Chondrocyte (in vitro differentiated cells): ENCODE data around the gene FAM163B. TPM values are rescaled to one million over a fixed set of nuclear protein-coding genes. Genes with fewer than 3 reads are reported as not detected.

ENCODE experiments used
- DNase-seq: peaks from one replicate; pipeline ENCODE4 v3.0.0; 2021; ENCODE audit warnings: mixed read lengths, low spot score
- H3K27ac Mint-ChIP-seq: one replicate; pipeline ENCODE4 v1.8.0; 2021; ENCODE audit warnings: mild to moderate bottlenecking, moderate library complexity, mixed read lengths; ENCODE audit not compliant: unreplicated experiment
- H3K27me3 Mint-ChIP-seq: 2 replicates; pipeline ENCODE4 v1.8.0; 2021; ENCODE audit warnings: low read depth, mixed read lengths
- H3K36me3 Mint-ChIP-seq: 2 replicates; pipeline ENCODE4 v1.8.0; 2021; ENCODE audit warnings: low read depth, mixed read lengths
- H3K4me1 Mint-ChIP-seq: 2 replicates; pipeline ENCODE4 v1.8.0; 2021; ENCODE audit warnings: low read depth, mild to moderate bottlenecking, mixed read lengths
- H3K4me3 Mint-ChIP-seq: one replicate; pipeline ENCODE4 v1.8.0; 2021; ENCODE audit warnings: mild to moderate bottlenecking, moderate library complexity, mixed read lengths; ENCODE audit not compliant: unreplicated experiment
- H3K9me3 Mint-ChIP-seq: 2 replicates; pipeline ENCODE4 v1.8.0; 2021; ENCODE audit warnings: low read depth, mixed read lengths
- total RNA-seq: library from RNA; stranded (reverse); gene quantifications from 3 replicates; pipeline ENCODE4 v1.2.1, GENCODE V29; 2021
- TF ChIP-seq, protein P1 (sequence below): fragments of 200-600 bp; sonication (generic); IDR thresholded peaks from 2 replicates; pipeline ENCODE4 v1.5.0; 2021; ENCODE audit warnings: antibody characterized with exemption, mild to moderate bottlenecking, moderate library complexity

The FAM163B gene
- total RNA-seq, 1 donor from 2014 or later = not detected

DNA sequence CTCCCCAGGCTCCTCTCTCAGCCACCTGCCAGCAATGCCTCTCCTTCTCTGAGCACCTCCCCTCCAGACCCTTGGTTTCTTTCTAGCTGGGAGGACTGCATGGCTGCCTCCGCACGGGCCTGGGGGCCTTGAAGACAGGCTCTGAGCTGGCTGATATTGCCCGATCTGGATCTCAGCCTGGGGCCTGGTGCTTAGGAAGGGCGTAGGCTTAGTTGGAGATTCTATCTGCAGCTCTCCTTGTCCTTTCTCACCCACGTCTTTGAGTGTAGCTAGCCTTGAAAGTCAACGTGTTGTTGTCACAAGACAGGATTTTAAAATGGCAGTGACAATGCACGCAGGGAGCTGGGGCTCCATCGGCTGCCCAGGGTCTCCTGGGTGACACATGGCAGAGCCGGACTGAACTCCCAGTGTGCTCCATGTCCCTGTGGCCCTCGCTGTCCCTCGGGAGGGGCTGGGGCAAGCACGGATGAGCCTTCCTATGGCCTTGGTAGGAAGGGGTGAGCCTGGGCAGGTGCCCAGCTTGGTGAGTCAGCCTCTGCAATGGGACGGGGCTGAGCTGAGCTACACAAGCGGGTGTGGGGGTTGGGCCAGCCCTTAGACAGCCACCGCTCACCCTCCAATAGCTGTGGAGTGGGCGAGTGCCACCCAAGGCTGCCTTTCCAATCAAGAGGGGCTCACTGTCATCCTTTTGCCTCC, 65.3 kb downstream of the FAM163B start:
- no peak for DNase-seq
- Mint-ChIP-seq H3K4me3 (no peak overlapping the region), H3K9me3 (no peaks in the 10 kb centered on the region), H3K27ac (no peak overlapping the region), H3K4me1 (peaks cover 13% of the 10 kb centered on the region), H3K27me3 (peaks cover 9% of the 10 kb centered on the region), H3K36me3 (no peaks in the 10 kb centered on the region)
- TF ChIP-seq, protein P1, sequence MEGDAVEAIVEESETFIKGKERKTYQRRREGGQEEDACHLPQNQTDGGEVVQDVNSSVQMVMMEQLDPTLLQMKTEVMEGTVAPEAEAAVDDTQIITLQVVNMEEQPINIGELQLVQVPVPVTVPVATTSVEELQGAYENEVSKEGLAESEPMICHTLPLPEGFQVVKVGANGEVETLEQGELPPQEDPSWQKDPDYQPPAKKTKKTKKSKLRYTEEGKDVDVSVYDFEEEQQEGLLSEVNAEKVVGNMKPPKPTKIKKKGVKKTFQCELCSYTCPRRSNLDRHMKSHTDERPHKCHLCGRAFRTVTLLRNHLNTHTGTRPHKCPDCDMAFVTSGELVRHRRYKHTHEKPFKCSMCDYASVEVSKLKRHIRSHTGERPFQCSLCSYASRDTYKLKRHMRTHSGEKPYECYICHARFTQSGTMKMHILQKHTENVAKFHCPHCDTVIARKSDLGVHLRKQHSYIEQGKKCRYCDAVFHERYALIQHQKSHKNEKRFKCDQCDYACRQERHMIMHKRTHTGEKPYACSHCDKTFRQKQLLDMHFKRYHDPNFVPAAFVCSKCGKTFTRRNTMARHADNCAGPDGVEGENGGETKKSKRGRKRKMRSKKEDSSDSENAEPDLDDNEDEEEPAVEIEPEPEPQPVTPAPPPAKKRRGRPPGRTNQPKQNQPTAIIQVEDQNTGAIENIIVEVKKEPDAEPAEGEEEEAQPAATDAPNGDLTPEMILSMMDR = no peak

DNA sequence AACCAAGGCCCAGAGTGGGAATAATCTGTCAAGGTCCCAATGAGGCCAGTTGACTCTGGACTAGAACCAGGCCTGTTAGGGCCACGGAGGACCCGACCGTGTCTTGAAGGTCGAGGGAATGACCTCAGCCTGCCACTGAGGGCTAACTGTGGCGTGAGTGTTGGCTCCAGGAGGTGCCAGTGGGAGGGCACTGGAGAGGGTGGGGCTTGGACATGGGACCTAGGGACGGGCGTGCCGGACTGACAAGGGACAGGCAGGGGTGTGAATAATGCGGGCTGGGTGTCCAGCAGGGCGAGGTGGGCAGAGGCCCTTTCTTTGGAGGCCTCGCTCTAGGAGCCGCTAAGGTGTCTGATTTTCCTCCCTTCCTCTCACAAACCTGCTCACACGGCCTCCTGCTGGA, 67.2 kb downstream of the FAM163B start:
- Mint-ChIP-seq H3K9me3 (no peaks in the 10 kb centered on the region), H3K27ac (no peak overlapping the region), H3K36me3 (no peaks in the 10 kb centered on the region), H3K4me3 (no peak overlapping the region), H3K27me3 (peaks cover 9% of the 10 kb centered on the region), H3K4me1 (peaks cover 13% of the 10 kb centered on the region)
- TF ChIP-seq, protein P1 = no peak
- DNase-seq = no peak

DNA sequence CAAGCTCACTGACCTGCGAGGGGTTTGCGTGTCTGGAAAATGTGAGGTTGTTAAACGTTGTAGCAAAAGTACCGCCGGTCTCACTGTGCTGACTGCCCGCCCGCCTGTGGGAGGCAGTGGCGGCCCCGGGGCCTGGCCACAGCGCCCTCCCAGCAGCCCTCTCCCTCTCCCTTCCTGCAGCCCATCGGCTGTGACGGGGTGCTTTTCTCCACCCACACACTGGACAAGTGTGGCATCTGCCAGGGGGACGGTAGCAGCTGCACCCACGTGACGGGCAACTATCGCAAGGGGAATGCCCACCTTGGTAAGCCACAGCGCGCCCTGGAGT, 68.5 kb downstream of the FAM163B start:
- Mint-ChIP-seq H3K36me3 (no peaks in the 10 kb centered on the region), H3K4me3 (no peak overlapping the region), H3K27ac (no peak overlapping the region), H3K9me3 (no peaks in the 10 kb centered on the region), H3K4me1 (peaks cover 13% of the 10 kb centered on the region), H3K27me3 (peaks cover 9% of the 10 kb centered on the region)
- TF ChIP-seq, protein P1 = no peak
- DNase-seq = no peak

DNA sequence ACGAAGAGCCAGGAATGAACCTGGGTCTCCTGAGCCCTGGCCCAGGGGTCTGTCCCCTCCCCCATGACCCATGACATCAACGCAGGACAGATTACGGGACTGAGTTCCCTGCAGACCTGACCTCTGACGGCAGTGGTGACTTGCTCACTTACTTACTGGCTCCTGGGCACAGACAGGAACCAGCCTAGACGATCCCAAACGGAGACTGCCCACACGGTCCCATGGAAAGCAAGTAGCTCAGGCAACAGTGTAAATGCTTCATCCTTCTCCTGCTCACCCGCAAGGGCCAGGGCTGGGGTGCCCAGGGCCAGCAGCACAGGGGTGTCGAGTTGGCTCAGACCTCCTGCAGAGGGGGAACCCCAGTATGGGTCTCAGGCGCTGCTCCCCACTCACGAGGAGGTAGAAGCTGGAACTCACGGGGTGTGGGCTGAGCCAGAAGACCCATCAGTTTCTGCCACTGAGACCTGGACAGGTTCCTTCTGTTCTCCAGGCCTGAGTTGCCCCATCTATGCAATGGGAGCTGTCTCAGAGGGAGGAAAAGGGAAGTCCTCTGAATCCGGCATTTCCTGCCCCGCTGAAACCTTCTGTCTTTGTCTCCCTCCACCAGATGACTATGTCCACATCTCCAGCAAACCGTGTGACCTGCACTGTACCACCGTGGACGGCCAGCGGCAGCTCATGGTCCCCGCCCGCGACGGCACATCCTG, 69.0 kb downstream of the FAM163B start:
- DNase-seq = no peak
- Mint-ChIP-seq H3K4me1 (peaks cover 13% of the 10 kb centered on the region), H3K9me3 (no peaks in the 10 kb centered on the region), H3K27ac (no peak overlapping the region), H3K4me3 (peak overlapping the region; percentile 51), H3K27me3 (peaks cover 9% of the 10 kb centered on the region), H3K36me3 (no peaks in the 10 kb centered on the region)
- TF ChIP-seq, protein P1 = no peak

DNA sequence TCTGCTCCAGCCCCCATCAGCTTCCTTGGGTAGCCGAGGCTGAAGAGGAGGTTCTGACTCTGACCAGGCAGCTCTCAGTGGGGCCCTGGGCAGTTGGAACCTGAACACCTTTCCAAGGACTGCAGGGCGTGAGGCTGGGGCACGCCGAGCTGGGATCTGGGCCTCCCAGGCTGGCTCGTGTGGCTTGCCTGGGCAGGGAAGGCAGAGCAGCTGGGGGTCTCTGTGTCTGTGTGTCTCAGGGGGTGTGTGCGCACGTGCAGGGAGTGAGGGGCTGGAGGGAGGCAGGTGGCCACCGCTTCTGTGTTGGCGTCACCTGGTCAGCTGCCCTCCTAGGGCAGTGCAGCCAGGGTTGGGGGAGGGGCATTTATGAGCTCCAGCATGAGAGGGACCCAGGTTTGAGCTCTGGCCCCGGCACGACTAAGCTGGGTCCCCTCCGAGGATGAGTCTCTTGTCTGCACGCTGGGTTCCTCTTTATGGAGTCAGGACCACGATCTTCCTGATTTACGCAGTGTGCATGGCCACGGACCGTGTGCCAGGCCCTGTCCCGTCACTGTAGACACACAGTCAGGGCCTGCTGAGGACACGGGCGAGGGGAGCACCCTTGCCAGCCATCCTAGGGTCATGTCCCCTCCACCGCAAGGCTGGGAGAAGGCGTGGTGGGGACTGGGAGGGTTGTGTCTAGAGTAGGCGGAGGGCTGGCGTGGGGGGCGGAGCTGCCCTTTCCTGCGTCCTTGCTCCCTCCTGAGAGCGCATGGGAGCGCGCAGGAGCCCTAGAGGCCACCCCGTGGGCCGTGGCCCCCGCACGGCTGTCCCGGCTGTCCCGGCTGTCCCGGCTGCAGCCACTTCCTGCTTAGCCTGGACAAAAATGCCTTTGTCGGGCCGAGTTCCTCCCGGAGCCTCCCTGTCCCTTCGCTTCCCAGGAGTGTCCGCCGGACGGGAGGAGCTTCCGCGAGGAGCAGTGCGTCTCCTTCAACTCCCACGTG, 70.0 kb downstream of the FAM163B start:
- Mint-ChIP-seq H3K27ac (no peak overlapping the region), H3K27me3 (peaks cover 5% of the 10 kb centered on the region), H3K4me3 (peak overlapping the region; percentile 51), H3K36me3 (no peaks in the 10 kb centered on the region), H3K4me1 (peaks cover 13% of the 10 kb centered on the region), H3K9me3 (no peaks in the 10 kb centered on the region)
- DNase-seq = no peak
- TF ChIP-seq, protein P1 = no peak
